Heart left ventricle (tissue), 13 donors: ENCODE data around the gene PRELID3B.

Source experiments
- CTCF ChIP-seq, 12 donors: fragments of 200-600 bp; sonication (generic) in 4 of 12; IDR thresholded peaks; one replicate each; pipeline versions ENCODE4 v1.5.0 to v1.8.0; 2018 to 2022; ENCODE audit warnings: antibody characterized with exemption in 12 of 12, mild to moderate bottlenecking in 5 of 12
- POLR2A ChIP-seq, 2 donors: fragments of 450-650 bp; IDR thresholded peaks; one replicate each; pipeline ENCODE4 v1.6.1; 2017; ENCODE audit warnings: antibody characterized with exemption in 2 of 2, mild to moderate bottlenecking in 2 of 2, moderate library complexity in 2 of 2
- donor health status: ischemic (EF 13 %, LVEDD 7.1; RV severe dilation, severe dysfunction).
- donor health status: DM: no; HTN: yes; CAD: no.
- donor health status: DM: no; HTN: no; CAD: no.
- donor health status: ischemic (EF 25% LVEDD 6.9; RV normal size, moderate dysfunction).
- donor health status: ischemic (EF 25% LVEDD 5.7; RV mildly dilated, moderate dysfunction).
- donor health status: ischemic (EF 35%, LVEDD 5.7; RV mildly dilated, moderate dysfunction).
- donor health status: nonischemic (EF 11% LVEDD 7.7; RV severe dilation, severe dysfunction).
- donor health status: DM: yes; HTN: yes; CAD: no.
- donor health status: PGD.
- donor health status: ischemic (EF 29% LVEDD 5.4; RV normal size, mild dysfunction).
- donor health status: nonischemic (EF 23%, LVEDD 6.1; RV moderate dilation, normal function).

- TF ChIP-seq CTCF (IDR thresholded peaks at IDR 0.05) (no peak), POLR2A (IDR thresholded peaks at IDR 0.05) (no peak)
Observed at GRCh38 chr20:59005523-59006166, 36.9 kb downstream of the PRELID3B start.
